Ramos (cell line): ENCODE data around the gene SYT3.

Experiments
- in situ Hi-C: fragments of 300-500 bp; cut with MboI; formaldehyde crosslinking; loops from one replicate; pipeline ENCODE4 v1.14.3; 2022; ENCODE audit warnings: low sequenced_read_pairs; ENCODE audit not compliant: unreplicated experiment

The SYT3 gene, protein sequence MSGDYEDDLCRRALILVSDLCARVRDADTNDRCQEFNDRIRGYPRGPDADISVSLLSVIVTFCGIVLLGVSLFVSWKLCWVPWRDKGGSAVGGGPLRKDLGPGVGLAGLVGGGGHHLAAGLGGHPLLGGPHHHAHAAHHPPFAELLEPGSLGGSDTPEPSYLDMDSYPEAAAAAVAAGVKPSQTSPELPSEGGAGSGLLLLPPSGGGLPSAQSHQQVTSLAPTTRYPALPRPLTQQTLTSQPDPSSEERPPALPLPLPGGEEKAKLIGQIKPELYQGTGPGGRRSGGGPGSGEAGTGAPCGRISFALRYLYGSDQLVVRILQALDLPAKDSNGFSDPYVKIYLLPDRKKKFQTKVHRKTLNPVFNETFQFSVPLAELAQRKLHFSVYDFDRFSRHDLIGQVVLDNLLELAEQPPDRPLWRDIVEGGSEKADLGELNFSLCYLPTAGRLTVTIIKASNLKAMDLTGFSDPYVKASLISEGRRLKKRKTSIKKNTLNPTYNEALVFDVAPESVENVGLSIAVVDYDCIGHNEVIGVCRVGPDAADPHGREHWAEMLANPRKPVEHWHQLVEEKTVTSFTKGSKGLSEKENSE

GRCh38 chr19:50639121-50640112, at the start of gene SYT3:
Gene SYT3 (minus strand): TSS chr19:50639881. CDS start chr19:50637411, 2,470 bp downstream.
- in situ Hi-C loops, result no loop called here

- in situ Hi-C loops, result no loop called here
Measured at GRCh38 chr19:50688766-50689165, 49.1 kb upstream of the SYT3 start.

GRCh38 chr19:50686310-50687032, 46.8 kb upstream of the SYT3 start:
- in situ Hi-C loops, result no loop called here

- in situ Hi-C loops, result no loop called here
Measured at GRCh38 chr19:50679177-50680125, 39.8 kb upstream of the SYT3 start.

DNA sequence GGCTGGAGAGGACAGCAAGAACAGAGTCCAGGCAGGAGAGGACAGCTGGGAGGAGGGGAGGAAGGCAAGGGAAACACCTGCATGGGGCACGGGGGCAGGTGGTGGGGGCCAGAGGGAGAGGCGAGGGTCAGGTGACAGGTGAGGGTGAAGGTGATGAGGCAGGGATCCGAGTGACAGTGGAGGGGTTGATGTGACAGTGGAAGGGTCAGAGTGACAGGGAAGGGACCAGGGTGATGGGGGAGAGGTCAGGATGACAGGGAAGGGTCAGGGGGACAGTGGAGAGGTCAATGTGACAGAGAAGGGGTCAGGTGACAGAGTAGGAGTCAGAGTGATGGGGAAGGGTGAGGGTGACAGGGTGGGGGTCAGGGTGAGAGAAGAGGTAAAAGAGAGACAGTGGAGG, 38.6 kb upstream of the SYT3 start:
- in situ Hi-C loops, result no loop called here

- in situ Hi-C loops, result no loop called here
Measured at GRCh38 chr19:50677636-50678035, 38.0 kb upstream of the SYT3 start.

DNA sequence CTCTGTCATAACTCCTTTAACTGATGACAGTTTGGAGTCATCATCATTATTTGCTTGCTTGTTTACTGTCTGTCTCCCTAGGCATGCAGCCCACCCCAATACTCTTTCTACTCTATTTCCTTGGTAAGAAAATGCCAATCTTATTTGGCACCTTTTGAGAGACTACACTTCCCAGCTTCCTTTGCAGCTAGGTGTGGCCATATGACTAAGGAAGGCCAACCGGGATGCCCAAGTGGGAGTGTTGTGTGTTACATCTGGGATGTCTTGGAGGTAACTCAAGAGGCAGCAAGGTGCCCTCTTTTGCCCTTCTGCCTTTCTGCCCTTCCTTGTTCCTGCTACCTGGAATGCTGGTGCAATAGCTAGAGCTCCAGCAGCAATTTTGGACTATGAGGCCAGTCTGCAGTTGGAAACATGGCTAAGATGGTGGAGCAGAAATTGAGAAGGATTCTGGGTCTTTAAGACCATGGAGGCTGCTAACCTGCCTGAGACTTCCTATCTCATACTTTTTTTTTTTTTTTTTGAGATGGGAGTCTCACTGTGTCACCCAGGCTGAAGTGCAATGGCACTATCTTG, 37.0 kb upstream of the SYT3 start:
- in situ Hi-C loops, result no loop called here

DNA sequence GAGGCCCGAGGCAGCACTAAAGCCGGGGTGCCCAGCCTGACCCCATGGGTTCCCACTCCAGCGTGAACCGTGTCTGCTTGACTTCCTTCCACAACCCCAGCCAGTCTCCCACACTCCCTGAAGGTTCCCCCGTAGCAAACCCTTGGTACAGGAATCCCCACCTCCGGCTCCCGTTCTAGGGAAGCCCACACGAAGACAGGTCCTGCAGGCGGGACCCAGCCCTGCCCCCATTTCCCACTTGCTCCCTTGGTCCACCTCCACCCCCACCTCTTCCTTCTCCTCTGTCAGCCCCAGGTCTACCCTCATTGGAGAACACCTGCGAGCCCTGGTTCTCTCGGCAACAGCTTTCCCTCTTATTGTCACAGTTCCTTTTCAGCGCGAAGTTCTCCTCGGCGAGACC, 33.4 kb upstream of the SYT3 start:
- in situ Hi-C loops, result no loop called here

DNA sequence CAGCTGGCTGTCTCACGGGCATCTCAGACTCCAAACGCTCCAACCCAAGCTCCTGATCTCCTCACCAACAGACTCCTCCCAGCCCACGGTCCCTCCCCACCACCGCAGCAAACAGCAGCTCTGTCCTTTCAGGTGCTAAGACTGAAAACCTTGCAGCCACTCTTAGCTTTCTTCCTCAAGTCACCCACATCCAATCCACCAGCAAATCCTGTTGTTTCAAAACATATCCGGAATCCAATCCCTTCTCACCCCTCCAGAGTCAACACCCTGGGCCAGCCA, 30.4 kb upstream of the SYT3 start:
- in situ Hi-C loops, result no loop called here

DNA sequence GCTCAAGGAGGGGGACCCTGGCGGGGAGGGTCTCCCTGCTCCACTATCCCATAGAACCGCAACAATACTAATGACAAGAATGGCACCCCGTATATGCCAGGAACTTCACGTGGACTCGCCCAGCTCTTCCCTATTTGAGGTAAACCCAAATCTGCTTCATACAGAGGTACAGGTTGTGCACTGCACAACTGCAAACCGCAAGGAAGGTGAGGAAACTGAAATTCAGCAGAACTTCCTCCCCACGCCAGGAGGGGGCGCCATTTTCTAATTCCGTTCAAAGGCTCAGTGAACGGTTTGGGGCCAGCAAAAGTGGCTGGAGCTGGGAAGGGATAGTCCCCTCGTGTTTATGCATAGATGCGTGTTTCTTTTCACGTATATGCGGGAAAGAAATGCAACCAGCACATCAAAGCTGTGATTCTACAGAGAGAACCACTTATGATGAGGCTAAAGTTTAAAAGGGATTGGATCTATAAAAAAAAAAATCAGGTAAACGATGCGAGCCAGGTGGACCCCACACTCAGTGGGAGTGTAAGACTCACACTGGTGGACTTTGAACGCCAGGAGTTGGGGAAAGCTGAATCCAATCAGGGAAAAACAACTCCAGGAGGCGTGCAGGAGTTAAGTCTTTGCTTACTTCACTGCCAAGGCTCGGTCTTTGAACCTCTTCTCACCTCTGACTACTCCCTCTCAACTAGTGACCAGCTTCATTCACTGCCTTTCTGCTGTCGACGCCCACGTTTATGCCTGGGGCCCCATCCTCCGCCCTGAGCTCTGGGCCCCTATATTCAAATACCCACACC, 29.8 kb upstream of the SYT3 start:
- in situ Hi-C loops, result no loop called here

DNA sequence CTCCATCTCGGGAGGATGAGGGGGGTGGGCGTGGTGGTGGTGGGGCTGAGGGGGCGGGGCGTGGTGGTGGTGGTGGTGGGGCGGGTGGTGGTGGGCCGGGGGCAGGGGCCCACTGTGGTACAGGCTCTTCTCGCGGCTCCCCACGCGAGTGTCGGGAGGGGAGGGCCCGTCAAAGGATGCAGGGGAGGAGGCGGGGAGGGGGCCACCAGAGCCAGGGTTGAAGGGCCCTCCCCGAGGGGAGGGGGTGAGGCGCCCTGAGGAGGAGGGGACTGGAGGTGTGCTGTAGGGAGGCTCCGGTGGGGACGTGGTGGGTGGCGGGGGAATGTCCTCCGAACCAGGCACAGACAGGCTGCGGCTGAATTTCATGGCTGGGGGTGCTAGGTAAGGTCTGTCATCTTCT, 29.2 kb upstream of the SYT3 start:
- in situ Hi-C loops, result no loop called here

DNA sequence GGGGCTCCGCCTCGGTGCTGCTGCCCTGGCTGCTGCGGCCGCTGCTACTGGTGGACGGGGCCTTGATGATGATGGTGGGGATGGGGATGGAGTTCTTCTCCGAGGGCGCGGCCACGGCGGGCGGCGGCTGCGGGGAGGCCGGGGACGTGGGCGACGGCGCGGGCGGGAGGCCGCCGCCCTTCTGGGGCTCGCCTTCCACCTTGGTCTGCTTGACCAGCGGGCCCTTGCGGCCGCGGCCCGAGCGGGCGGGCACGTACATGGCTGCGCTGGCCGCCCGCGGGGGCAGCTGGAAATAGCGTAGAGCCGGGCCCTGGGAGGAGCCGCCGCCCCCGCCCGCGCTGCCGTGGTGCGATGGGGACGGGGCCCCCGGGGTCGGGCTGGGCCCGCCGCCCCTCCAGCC, 28.7 kb upstream of the SYT3 start:
- in situ Hi-C loops, result no loop called here

GRCh38 chr19:50667759-50668231, 28.1 kb upstream of the SYT3 start:
- in situ Hi-C loops, result no loop called here

GRCh38 chr19:50667177-50667758, 27.6 kb upstream of the SYT3 start:
- in situ Hi-C loops, result no loop called here

GRCh38 chr19:50666346-50667176, 26.9 kb upstream of the SYT3 start:
- in situ Hi-C loops, result no loop called here

DNA sequence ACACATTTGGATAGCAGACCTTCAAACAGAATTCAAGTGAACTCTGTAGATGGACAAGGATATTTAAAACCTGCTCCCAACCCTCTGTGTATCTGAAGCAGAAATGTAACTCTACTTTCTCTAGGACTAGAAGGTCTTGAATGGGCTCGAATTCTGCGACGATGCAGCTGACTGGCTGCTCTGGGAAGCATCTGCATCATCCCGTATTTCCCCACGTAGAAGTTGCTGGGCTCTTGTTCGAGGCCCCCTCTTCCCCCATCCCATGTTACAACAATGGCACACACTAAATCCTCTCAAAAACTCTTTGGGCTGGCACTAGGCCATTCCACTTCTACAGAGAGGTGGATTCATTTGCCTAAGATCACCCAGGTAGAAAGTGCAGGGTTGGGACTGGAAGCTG, 24.5 kb upstream of the SYT3 start:
- in situ Hi-C loops, result no loop called here

GRCh38 chr19:50663482-50663790, 23.8 kb upstream of the SYT3 start:
- in situ Hi-C loops, result no loop called here
